Frontal cortex (tissue), 4 donors: ENCODE data around the gene PLPP3. TPM values are rescaled to one million over a fixed set of nuclear protein-coding genes. Genes with fewer than 3 reads are reported as not detected.
A peak's percentile ranks its signal among the peaks of the same experiment; 100 is the strongest.
"Not testable (repeated sequence)": the region's sequence is repeated elsewhere in the genome, so short reads cannot be mapped to it uniquely, and the experiment has no call there.

Source experiments
- DNase-seq, 2 donors: peaks; one replicate each; pipeline ENCODE4 v3.0.0; 2012; ENCODE audit warnings: low spot score in 2 of 2
- FAIRE-seq: peaks from 2 replicates; lab custom pipeline; 2012; peaks lifted over from hg19 to GRCh38; lab: Jason Lieb, UNC
- total RNA-seq: library from RNA; depleted of rRNA; stranded (reverse); fragments of >200 nt; gene quantifications from one replicate; pipeline ENCODE4 v1.2.3, GENCODE V29; 2014
- donor health status: control.
- donor health status: control.
- donor health status: control.

The PLPP3 gene
- total RNA-seq: 28.1 TPM

DNA sequence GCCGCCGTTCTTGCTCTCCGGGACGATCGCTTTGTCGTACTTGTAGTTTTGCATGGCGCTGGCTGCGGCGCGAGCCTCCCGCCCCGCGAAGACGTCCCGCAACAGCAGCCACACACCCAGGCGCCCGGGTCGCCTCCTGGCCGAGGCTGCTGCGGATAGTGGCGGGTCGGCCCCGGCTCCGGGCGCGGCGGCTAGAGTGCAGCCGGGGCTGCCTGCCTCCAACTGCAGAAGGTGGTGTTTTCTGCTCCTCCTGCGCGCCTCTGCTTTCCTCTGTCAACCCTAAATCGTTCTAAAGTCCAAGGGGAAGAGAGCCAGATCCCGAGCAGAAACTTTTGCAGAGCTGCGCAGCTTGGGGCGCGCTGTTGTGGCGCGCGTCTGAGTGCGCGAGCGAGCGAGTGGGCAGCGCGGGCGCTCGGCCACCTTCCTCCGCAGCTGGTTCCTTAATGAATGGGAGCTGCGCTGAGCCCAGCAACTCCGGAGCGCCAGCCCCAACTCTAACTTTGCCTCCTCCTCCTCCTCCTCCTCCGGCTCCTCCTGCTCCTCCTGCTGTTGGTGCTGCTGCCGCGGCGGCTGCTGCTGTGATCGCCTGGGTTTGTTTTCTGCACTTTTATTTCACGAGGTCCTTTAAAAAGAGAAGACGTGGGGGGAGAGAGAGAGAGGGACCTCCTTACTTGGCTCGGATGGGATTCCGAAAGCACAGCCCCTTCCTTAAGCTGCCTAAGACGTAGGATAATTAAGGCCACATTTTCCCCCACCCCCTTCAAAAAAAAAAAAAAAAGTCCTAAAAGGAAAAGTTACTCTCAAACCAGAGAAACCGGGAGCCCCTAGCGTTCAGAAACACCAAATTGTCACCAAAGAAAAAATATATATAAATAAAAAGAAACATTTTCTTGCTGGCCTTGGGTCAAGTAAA, at the start of gene PLPP3:
Gene PLPP3 (minus strand): TSS at position 601 of the 913 bp plus-strand sequence. CDS start 547 bp downstream, at position 54.
- DNase-seq (peak; percentile 73 to 82), FAIRE-seq (no peak)

DNA sequence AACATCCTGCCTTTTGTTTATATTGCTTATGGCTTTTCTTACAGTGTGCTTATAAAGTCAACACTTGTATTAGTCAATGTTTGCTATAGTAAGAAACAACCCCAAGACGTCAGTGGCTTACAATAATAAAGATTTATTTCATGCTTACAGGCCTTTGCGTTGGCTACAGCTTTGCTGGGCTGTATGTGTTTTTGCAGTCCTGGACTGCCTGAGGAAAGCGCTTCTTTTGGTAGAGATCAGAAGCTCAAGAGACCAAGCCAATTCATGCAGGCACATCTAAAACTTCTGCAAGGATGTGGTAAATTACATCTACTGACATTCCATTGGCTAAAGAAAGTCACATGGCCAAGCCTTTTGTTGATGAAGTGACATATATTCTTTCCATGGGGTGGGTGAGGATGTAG, 48.3 kb upstream of the PLPP3 start:
- DNase-seq (no peak), FAIRE-seq (no peak)

DNA sequence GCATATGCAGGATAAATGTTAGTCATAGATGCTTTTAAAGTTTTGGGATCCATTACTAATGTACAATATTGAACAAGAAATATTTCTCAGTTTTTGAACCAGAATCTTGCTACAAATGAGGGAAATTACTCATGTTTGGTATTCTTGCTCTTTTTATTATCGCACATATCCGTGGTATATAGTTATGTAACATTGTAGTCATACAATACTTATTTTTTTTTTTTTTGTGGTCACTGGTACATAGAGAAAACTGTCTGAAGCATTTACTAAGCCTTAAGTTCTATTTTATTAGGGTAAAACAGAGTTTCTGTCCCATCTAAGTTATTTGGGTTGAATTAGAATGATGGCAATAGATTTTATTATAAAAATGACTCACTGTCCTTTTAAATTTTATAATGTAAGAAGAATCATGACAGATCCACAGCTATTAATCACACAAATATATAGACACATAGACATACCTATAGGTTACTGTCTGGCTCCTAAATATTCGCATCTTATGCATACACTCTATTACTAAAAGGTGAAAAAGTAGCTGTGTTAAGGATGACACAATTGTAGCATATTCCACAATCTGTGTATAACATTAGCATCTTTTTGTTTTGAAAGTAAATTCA, 47.8 kb upstream of the PLPP3 start:
- DNase-seq (no peak), FAIRE-seq (no peak)

DNA sequence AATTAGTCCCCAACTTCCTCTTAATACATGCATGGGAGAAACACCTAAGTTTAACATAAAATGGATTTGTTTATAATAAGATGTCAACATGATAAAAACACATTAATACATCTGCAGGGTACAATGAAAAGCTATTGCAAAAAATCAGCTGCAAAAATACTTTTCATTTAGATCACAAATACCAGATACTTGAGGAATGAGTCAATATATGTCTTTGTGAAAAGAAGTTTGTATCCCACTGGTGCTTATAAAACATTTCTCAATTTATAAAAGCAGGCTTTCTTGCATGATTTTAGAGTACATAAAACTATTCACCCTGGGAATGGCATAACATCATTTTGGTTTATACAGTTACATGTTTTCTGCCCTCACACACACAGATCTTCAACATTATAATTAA, 47.2 kb upstream of the PLPP3 start:
- no peak for FAIRE-seq
- no peak for DNase-seq

DNA sequence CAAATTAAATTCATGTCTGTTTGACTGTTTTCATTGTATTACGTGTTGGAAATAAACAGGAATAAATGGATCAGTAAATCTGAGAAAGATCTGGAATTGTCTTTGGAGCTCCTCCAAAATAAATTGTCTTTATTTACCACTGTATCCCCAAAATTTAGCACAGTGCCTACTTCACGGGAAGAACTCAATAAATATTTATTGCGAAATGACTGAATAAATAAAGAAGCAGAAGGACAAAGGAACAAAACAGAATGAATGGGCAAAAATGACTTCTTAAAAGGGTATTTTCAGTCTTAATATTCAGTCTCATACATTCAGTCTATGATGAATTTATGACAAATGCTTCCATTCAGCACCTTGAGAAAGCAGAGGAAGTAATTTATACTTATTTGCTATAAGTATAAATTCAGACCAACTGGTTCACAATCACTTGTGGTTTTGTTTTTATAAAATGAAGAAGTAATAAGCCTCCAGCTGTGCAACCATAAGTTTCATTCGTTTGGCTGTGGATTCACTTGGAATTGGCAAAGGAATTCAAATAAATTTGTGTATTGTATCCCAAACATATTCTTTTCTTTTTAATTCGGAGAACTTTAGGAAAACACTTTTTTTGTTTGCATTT, 46.6 kb upstream of the PLPP3 start:
- FAIRE-seq: no peak
- DNase-seq: no peak

DNA sequence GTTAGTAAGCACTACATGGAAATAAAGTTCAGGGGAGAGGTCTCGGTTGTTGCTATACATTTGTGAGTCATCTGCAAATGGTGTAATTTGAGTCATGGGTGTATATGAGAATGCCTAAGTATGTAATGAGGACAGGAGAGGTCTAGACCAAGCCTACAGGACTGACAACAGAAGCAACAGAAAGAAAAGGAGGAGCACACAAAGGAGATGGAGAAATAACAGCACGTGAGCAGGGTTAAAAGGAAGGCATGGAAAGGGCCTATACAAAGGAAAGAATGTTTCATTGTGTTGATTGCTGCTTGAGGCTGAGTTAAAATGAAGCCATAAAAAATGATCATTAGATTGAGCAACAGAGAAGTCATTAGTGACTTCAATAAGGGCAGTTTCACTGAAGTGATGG, 37.8 kb upstream of the PLPP3 start:
- DNase-seq (no peak), FAIRE-seq (no peak)

DNA sequence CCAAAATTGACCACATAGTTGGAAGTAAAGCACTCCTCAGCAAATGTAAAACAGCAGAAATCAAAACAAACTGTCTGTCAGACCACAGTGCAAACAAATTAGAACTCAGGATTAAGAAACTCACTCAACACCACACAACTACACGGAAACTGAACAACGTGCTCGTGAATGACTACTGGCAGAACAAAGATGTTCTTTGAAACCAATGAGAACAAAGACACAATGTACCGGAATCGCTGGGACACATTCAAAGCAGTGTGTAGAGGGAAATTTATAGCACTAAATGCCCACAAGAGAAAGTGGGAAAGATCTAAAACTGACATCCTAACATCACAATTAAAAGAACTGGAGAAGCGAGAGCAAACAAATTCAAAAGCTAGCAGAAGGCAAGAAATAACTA, 31.4 kb upstream of the PLPP3 start:
- DNase-seq, FAIRE-seq: not testable (repeated sequence)

DNA sequence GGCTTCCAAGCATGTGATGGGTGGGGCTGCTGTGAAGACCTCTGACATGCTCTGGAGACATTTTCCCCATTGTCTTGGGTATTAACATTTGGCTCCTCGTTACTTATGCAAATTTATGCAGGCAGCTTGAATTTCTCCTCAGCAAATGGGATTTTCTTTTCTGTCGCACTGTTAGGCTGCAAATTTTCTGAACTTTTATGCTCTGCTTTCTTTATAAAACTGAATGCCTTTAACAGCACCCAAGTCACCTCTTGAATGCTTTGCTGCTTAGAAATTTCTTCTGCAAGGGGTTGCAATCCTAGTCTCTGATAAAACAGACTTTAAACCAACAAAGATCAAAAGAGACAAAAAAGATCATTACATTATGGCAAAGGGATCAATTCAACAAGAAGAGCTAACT, 30.7 kb upstream of the PLPP3 start:
- FAIRE-seq, DNase-seq: not testable (repeated sequence)

DNA sequence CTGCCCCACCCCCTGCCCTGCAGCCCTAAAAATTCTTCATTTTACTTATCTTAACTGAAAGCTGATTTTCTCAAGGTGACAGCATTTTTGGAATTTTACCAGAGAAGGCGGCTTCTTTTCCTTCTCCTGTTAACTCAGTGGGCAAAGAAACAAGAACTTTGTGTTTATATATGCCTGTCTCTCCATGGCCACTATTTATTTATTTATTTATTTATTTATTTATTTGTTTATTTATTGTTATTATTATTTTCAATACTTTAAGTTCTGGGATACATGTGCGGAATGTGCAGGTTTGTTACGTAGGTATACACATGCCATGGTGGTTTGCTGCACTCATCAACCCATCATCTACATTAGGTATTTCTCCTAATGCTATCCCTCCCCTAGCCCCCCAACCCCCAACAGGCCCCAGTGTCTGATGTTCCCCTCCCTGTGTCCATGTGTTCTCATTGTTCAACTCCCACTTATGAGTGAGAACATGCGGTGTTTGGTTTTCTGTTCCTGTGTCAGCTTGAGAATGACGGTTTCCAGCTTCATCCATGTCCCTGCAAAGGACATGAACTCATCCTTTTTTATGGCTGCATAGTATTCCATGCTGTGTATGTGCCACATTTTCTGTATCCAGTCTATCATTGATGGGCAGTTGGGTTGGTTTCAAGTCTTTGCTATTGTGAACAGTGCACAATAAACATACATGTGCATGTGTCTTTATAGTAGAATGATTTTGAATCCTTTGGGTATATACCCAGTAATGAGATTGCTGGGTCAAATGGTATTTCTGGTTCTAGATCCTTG, 16.2 kb upstream of the PLPP3 start:
- not testable (repeated sequence) for FAIRE-seq, DNase-seq

DNA sequence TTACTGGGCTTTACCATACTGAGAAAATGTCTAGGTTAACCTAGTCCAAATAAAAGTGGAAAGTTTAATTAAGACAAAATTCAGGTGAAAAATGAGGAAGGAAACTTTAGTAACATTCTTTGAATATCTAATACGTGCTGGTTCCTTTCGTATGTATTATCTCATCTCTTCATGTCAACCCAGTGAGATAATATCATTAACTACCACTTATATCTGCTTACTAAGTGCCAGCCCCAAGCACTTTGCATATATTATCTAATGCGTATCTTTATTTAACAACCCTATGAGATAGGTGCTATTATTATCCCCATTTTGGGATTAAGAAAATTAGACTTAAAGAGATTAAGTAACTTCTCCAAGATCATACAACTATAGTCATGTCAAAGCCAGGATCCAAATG, 12.5 kb upstream of the PLPP3 start:
- DNase-seq (no peak), FAIRE-seq (no peak)

DNA sequence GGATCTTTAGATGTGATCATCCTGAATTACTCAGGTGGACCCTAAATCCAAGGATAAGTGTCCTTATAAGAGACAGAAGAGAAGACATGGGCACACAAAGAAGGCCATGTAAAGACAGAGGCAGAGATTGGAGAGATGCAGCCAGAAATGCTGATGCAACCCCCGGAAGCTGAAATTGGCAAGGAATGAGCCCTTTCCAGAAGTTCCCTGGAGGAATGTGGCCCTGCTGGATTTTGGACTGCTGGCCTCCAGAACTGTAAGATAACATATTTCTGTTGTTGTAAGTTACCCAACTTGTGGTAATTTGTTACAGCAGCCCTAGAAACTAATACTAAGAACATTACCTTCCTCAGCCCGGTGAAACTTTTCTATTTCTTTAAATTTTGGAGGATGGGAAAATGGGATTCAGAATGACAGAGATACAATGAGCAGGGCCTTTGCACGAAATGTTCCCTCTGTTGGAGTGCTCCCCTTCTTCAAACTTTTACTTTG, 11.2 kb upstream of the PLPP3 start:
- FAIRE-seq (no peak), DNase-seq (no peak)

DNA sequence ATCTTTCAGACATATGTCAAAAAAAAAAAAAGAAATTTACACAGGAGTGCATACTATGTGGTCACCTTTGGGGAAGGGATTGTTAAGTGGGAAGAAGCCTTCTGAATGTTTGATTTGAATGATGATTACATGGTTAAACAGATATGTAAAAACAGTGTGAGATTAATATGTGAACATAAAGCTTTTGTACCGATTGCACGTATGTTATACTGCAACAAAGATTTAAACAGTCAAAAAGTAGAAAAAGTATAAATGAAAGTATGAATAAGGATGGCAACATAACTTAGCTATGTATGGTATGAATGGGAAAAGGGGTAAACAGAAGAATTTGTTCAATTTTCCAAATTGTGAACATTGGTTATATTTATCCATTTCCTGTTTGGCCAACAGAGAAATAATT, 10.0 kb upstream of the PLPP3 start:
- no peak for FAIRE-seq
- no peak for DNase-seq

DNA sequence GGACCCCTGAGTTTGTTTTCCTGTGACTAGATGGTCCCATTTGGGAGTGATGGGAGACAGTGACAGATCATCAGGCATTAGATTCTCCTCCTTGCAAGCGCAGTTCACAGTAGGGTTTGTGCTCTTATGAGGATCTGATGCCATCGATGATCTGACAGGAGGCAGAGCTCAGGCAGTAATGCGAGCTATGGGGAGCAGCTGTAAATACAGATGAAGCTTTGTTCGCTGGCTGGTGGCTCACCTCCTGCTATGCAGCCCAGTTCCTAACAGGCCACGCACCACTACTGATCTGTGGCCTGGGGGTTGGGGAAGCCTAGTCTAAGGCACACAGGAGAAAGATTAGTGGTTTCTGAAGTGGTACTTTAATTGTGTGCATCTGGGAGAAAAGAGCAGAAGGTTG, 7.1 kb upstream of the PLPP3 start:
- FAIRE-seq (no peak), DNase-seq (no peak)

DNA sequence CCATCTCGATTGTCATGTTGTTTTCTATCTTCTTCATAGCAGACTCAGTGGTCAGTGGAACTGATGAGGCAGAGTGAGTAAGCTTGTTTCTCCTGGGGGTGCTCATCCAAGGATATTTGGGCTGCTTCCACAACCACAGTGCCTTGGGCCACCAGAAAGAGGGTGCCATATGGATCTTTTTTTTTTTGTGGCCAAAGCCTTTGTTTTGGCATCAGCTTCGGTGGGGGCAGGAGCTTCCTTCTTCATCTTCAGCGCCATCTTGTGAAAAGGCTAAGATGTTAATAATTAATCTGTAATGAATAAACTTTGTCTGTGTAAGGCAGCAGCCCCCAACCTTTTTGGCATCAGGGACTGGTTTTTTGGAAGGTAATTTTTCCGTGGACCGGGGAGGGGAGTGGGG, 6.6 kb upstream of the PLPP3 start:
- DNase-seq (no peak), FAIRE-seq (no peak)

DNA sequence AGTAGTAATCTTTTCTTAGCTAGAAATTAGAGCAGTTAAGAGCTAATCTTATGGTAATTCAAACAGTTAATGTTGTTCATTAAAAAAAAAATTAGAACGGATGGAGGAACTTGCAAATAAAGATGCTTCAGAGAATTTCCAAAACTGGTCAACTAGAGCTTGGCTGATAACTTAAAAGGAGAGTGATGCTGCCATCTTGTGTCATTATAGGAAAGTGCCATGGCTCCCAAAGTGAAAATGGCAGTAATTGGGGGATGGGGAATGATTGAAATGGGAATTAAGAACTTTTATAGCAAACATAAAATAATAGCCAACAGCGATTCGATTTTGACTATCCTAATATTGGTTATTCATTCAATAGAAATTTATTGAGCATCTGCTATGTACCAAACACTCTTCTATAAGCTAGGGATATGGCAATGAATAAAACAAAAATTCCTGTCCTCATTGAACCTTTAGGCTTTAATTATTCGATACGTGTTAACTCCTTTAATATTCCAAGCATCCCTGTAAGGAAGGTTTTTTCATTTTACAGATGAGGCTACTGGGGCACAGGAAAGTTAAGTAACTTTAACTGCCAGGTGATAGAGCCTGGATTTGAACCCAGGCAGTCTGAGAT, 5.7 kb upstream of the PLPP3 start:
- FAIRE-seq: peak; percentile 98
- peak; percentile 41 to 45 for DNase-seq

DNA sequence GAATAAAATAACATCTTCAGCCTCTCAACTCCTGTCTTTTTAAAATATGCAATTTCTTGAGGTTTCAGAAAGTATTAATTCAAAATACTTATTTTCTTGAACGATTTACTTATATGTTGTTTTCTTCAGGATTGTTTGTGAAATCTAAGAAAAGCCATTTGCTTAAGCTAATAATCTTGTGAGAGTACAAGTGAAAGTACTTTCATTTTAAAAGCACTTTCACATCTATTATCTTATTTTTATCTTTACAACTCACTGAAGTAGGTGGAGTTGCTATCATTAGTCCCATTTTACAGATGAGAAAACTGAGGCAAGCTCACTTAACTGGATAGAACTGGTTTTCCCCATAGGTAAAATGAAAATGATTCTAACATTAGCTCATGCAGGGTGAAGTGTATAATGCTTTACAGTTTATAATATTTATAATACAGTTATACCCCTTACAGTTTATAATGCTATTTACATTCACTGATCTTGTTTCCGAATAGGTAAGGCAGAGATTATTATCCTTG, 4.7 kb upstream of the PLPP3 start:
- DNase-seq (no peak), FAIRE-seq (no peak)

DNA sequence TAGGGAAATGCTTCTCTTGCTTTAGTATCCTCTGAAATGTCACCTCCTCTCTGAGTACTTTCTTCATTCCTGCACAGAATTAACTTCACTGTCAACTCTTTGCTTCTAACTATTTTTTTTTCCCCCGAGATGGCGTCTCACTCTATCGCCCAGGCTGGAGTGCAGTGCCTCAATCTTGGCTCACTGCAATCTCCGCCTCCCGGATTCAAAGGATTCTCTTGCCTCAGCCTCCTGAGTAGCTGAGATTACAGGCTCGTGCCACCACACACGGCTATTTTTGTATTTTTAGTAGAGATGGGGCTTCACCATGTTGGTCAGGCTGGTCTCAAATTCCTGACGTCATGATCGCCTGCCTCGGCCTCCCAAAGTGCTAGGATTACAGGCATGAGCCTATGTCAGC, 1.4 kb upstream of the PLPP3 start:
- DNase-seq (no peak), FAIRE-seq (no peak)

DNA sequence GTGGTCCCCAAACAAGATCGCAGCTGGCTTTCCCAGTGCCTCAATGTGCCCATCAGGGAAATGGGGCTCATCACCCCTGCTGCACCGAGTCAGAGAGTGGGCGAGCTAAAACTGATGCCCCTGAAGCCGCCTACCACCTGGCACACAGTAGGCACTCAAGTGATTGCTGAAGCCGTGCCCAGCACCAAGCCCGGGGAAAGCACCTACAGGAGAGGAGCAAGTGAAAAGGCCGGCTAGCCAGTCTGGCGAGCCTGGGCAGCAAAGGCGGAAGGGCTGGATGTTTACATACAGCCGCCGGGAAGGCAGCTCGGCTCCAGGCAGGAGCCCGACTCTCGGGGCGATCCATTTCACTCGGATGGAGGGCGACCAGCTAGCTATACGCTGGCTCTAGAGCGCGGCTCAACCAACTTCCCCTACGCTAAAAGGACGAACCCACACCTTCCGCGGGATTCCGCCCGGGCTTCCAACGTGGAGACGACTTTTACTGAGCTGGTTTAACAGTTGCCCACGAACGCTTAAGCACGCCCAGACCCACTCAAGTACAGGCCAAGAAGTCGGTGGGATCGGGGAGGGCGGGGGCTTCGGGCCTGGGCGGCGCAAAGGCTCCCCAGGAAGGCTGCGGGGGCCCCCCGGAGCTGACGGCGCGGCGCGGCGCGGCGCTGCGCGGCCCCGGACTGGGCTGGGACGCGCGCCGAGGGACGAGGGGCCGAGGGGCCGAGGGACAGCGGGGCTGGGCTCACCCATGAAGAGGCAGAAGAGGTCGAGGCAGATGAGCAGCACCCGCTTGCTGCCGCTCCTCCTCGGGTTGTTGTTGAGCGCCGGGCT, 1.0 kb downstream of the PLPP3 start:
- DNase-seq (peak; percentile 39 to 63), FAIRE-seq (no peak)
